Fibroblast of peridontal ligament (primary cell): ENCODE measurements around the gene NCAPD3.
A peak's percentile ranks its signal among the peaks of the same experiment; 100 is the strongest.
"Not testable (repeated sequence)": the region's sequence is repeated elsewhere in the genome, so short reads cannot be mapped to it uniquely, and the experiment has no call there.

ENCODE experiments used
- DNase-seq: peaks from one replicate; pipeline ENCODE4 v3.0.0-alpha.2; 2010; ENCODE audit errors: extremely low read depth

NCAPD3 gene

GRCh38 chr11:134132808-134133207 lies 91.0 kb downstream of the NCAPD3 start:
- DNase-seq = no peak

GRCh38 chr11:134131628-134132244 lies 92.0 kb downstream of the NCAPD3 start:
- DNase-seq = no peak

GRCh38 chr11:134126217-134126822 lies 97.4 kb downstream of the NCAPD3 start:
- DNase-seq = peak; percentile 90

- no peak for DNase-seq
These were observed 98.3 kb downstream of the NCAPD3 start for GRCh38 chr11:134125507-134125906.

GRCh38 chr11:134124660-134125451 lies 98.9 kb downstream of the NCAPD3 start:
- peak; percentile 57 for DNase-seq

- peak; percentile 76 for DNase-seq
These were observed 102.7 kb downstream of the NCAPD3 start for GRCh38 chr11:134120921-134121526.

GRCh38 chr11:134120143-134120850 lies 103.5 kb downstream of the NCAPD3 start:
- DNase-seq = peak; percentile 99

GRCh38 chr11:134119094-134119493 lies 104.7 kb downstream of the NCAPD3 start:
- DNase-seq = peak; percentile 63

GRCh38 chr11:134118006-134118405 lies 105.8 kb downstream of the NCAPD3 start:
- no peak for DNase-seq

GRCh38 chr11:134116210-134116609 lies 107.6 kb downstream of the NCAPD3 start:
- DNase-seq = no peak

- DNase-seq = not testable (repeated sequence)
These were observed 110.0 kb downstream of the NCAPD3 start for GRCh38 chr11:134113787-134114186.

GRCh38 chr11:134110252-134110815 lies 113.4 kb downstream of the NCAPD3 start:
- DNase-seq = no peak
